GM23338 (cell line): Measurements from ENCODE around the gene ATP1B2. TPM values are rescaled to one million over a fixed set of nuclear protein-coding genes. Genes with fewer than 3 reads are reported as not detected.

ENCODE experiments used
- ATAC-seq: fragments of 200-7000 bp; cut with Tn5 transposase; 3 replicates; pipeline ENCODE4 v1.9.1; 2020
- DNase-seq: peaks from one replicate; pipeline ENCODE4 v3.0.0-alpha.2; 2015; ENCODE audit warnings: low spot score
- H2AFZ ChIP-seq: fragments of 200-600 bp; sonication (generic); 2 replicates; pipeline ENCODE4 v1.8.0; 2016; ENCODE audit warnings: antibody characterized with exemption, mild to moderate bottlenecking, moderate library complexity
- H3F3A ChIP-seq: fragments of 200-600 bp; sonication (generic); replicated peaks from 2 replicates; pipeline ENCODE4 v1.8.0; 2017; ENCODE audit warnings: antibody characterized with exemption, mixed run types, low read depth
- H3K27ac ChIP-seq: fragments of 200-600 bp; sonication (generic); 2 replicates; pipeline ENCODE4 v1.6.1; 2016; ENCODE audit warnings: low read depth
- H3K27me3 ChIP-seq: fragments of 200-600 bp; sonication (generic); 2 replicates; pipeline ENCODE4 v1.8.0; 2016; ENCODE audit warnings: mild to moderate bottlenecking, mixed run types, moderate library complexity; ENCODE audit not compliant: insufficient read depth
- H3K36me3 ChIP-seq: fragments of 200-600 bp; sonication (generic); 2 replicates; pipeline ENCODE4 v1.8.0; 2016; ENCODE audit warnings: mild to moderate bottlenecking; ENCODE audit not compliant: insufficient read depth
- H3K4me1 ChIP-seq: fragments of 200-600 bp; sonication (generic); 2 replicates; pipeline ENCODE4 v1.8.0; 2016; ENCODE audit warnings: mild to moderate bottlenecking, moderate library complexity; ENCODE audit not compliant: insufficient read depth
- H3K4me2 ChIP-seq: fragments of 200-600 bp; sonication (generic); 2 replicates; pipeline ENCODE4 v1.7.1; 2017; ENCODE audit warnings: mixed run types
- H3K4me3 ChIP-seq: fragments of 200-600 bp; sonication (generic); 2 replicates; pipeline ENCODE4 v1.6.1; 2016; ENCODE audit warnings: mixed run types
- H3K79me2 ChIP-seq: fragments of 200-600 bp; sonication (generic); replicated peaks from 2 replicates; pipeline ENCODE4 v1.8.0; 2017; ENCODE audit warnings: mild to moderate bottlenecking; ENCODE audit not compliant: insufficient read depth
- H3K9me2 ChIP-seq: fragments of 200-600 bp; sonication (generic); 2 replicates; pipeline ENCODE4 v1.8.0; 2017; ENCODE audit not compliant: insufficient read depth
- H4K20me1 ChIP-seq: fragments of 200-600 bp; sonication (generic); replicated peaks from 2 replicates; pipeline ENCODE4 v1.8.0; 2017; ENCODE audit warnings: mild to moderate bottlenecking; ENCODE audit not compliant: insufficient read depth
- H3K27ac Mint-ChIP-seq: 2 replicates; pipeline ENCODE4 v1.8.0; 2020; ENCODE audit warnings: inconsistent platforms, mild to moderate bottlenecking, moderate library complexity, mixed read lengths
- H3K27me3 Mint-ChIP-seq: 3 replicates; pipeline ENCODE4 v1.8.0; 2022; ENCODE audit warnings: low read depth, mild to moderate bottlenecking, moderate library complexity, mixed read lengths, inconsistent platforms; ENCODE audit not compliant: insufficient read depth, poor library complexity
- H3K36me3 Mint-ChIP-seq: 3 replicates; pipeline ENCODE4 v1.8.0; 2021; ENCODE audit warnings: low read depth, mild to moderate bottlenecking, inconsistent platforms, moderate library complexity, mixed read lengths
- H3K4me1 Mint-ChIP-seq: 3 replicates; pipeline ENCODE4 v1.8.0; 2020; ENCODE audit warnings: mild to moderate bottlenecking, inconsistent platforms, mixed read lengths
- H3K4me3 Mint-ChIP-seq: 3 replicates; pipeline ENCODE4 v1.8.0; 2021; ENCODE audit warnings: moderate library complexity, mild to moderate bottlenecking, inconsistent platforms, mixed read lengths
- H3K9me3 Mint-ChIP-seq: 3 replicates; pipeline ENCODE4 v1.8.0; 2020; ENCODE audit warnings: moderate library complexity, mild to moderate bottlenecking, inconsistent platforms, mixed read lengths
- CREB1 ChIP-seq: fragments of 250-450 bp; sonication (Bioruptor Pico); IDR thresholded peaks from 2 replicates; pipeline ENCODE4 v1.5.0; 2020; ENCODE audit warnings: low read depth, mild to moderate bottlenecking, moderate library complexity
- CTCF ChIP-seq, 2 experiments: fragments of 200-600 bp in 1 of 2; sonication (generic) in 1 of 2; conservative IDR thresholded peaks; 2 replicates each; pipeline versions ENCODE4 v1.5.1 to v1.6.1; 2016 to 2017; ENCODE audit warnings: antibody characterized with exemption in 2 of 2, low read depth in 2 of 2, mild to moderate bottlenecking in 2 of 2, moderate library complexity in 1 of 2
- ETS1 ChIP-seq: IDR thresholded peaks from 2 replicates; pipeline ENCODE4 v1.6.1; 2016; ENCODE audit warnings: antibody characterized with exemption
- JUNB ChIP-seq: IDR thresholded peaks from one replicate; pipeline ENCODE4 v1.6.1; 2016; ENCODE audit warnings: antibody characterized with exemption; ENCODE audit not compliant: unreplicated experiment
- NANOG ChIP-seq: IDR thresholded peaks from 2 replicates; pipeline ENCODE4 v1.6.1; 2016; ENCODE audit warnings: antibody characterized with exemption, borderline replicate concordance
- POLR2AphosphoS5 ChIP-seq: IDR thresholded peaks from 2 replicates; pipeline ENCODE4 v1.6.1; 2016; ENCODE audit warnings: antibody characterized with exemption, low read depth
- REST ChIP-seq: IDR thresholded peaks from one replicate; pipeline ENCODE4 v1.6.1; 2018; ENCODE audit warnings: antibody characterized with exemption; ENCODE audit not compliant: unreplicated experiment
- ZNF114 ChIP-seq: fragments of 250-450 bp; sonication (Bioruptor Pico); IDR thresholded peaks from 2 replicates; pipeline ENCODE4 v1.5.0; 2020; ENCODE audit warnings: mild to moderate bottlenecking, moderate library complexity
- ZNF331 ChIP-seq: fragments of 250-450 bp; sonication (Bioruptor Pico); IDR thresholded peaks from 2 replicates; pipeline ENCODE4 v1.5.0; 2020; ENCODE audit warnings: low read depth, mild to moderate bottlenecking, moderate library complexity
- polyA plus RNA-seq: library from polyadenylated mRNA; unstranded; fragments of >200 nt; fragmentation: Nextera tagmentation; extraction: Ambion mirVana; gene quantifications from 2 replicates; pipeline ENCODE4 v1.2.1, GENCODE V29; 2016
- total RNA-seq: library from RNA; depleted of rRNA; stranded (reverse); fragments of >200 nt; shearing (Covaris generic); gene quantifications from 2 replicates; pipeline ENCODE4 v1.2.3, GENCODE V29; 2014

ATP1B2 gene
- total and polyA plus RNA-seq, 2 experiments from 2014 or later = 14.9 to 33.1 TPM

GRCh38 chr17:7695586-7695985, 44.9 kb downstream of the ATP1B2 start:
- Histone ChIP-seq H4K20me1 (no peaks in the 10 kb centered on the region), H3K4me3 (no peak overlapping the region), H3K36me3 (no peaks in the 10 kb centered on the region), H3K4me2 (no peak overlapping the region), H3F3A (no peaks in the 10 kb centered on the region), H3K4me1 (no peaks in the 10 kb centered on the region), H3K9me2 (no peaks in the 10 kb centered on the region), H2AFZ (no peak overlapping the region), H3K27ac (no peak overlapping the region), H3K27me3 (no peaks in the 10 kb centered on the region), H3K79me2 (no peaks in the 10 kb centered on the region)
- Mint-ChIP-seq H3K9me3 (no peaks in the 10 kb centered on the region; the same call in 2 of the 3 replicates), H3K36me3 (peaks cover 29% of the 10 kb centered on the region), H3K4me1 (no peaks in the 10 kb centered on the region), H3K27ac (peak overlapping the region; percentile 52), H3K4me3 (no peak overlapping the region; the same call in 2 of the 3 replicates), H3K27me3 (peaks cover 14% of the 10 kb centered on the region)
- ATAC-seq = no peak
- no peak for TF ChIP-seq REST
- no peak for TF ChIP-seq ZNF331 (CRISPR knock-in tag)
- no peak for TF ChIP-seq NANOG
- TF ChIP-seq CREB1 = no peak
- no peak for TF ChIP-seq JUNB
- TF ChIP-seq ZNF114 = no peak
- no peak for TF ChIP-seq ETS1
- TF ChIP-seq CTCF (conservative IDR thresholded peaks at IDR 0.05; ENCODE audit: low read depth in 2 of 2) = no peak
- no peak for TF ChIP-seq POLR2AphosphoS5
- DNase-seq = no peak
